ENCODE results near the gene PRSS16. TPM values are rescaled to one million over a fixed set of nuclear protein-coding genes. Genes with fewer than 3 reads are reported as not detected.
A peak's percentile ranks its signal among the peaks of the same experiment; 100 is the strongest.

Gene PRSS16
- total and polyA plus RNA-seq, 9 of the 15 experiments (the other 6 are each of a cell fraction or from before 2014, with no cell fraction given): 4.5 to 21.3 (median 12.1) TPM

GRCh38 chr6:27247133-27247836 is at the start of gene PRSS16 (continued):
- TF ChIP-seq GMEB1 (CRISPR knock-in tag; IDR thresholded peaks at IDR 0.05): no peak
- TF ChIP-seq GABPB1 (CRISPR knock-in tag; IDR thresholded peaks at IDR 0.05): no peak
- TF ChIP-seq FOXP4 (CRISPR knock-in tag; IDR thresholded peaks at IDR 0.05; ENCODE audit: borderline replicate concordance): no peak
- peak; percentile 72 for TF ChIP-seq GATA2 (CRISPR knock-in tag; IDR thresholded peaks at IDR 0.05)
- no peak for TF ChIP-seq ZNF184 (CRISPR knock-in tag; IDR thresholded peaks at IDR 0.05)
- TF ChIP-seq STAT5A (IDR thresholded peaks at IDR 0.05; ENCODE audit: borderline replicate concordance, low read length): peak; percentile 40; the same call in 1 of the 2 replicates
- peak; percentile 38; the same call in 1 of the 2 replicates for TF ChIP-seq ZFX (CRISPR knock-in tag; IDR thresholded peaks at IDR 0.05)
- TF ChIP-seq HLTF (IDR thresholded peaks at IDR 0.05): 0 out of 2 replicates have a peak, but pooled peaks have one; percentile 65
- TF ChIP-seq CBX8 (IDR thresholded peaks at IDR 0.05; ENCODE audit: borderline replicate concordance, extremely low read depth, low read depth, low read length, poor library complexity, severe bottlenecking): no peak
- TF ChIP-seq C11orf30 (IDR thresholded peaks at IDR 0.05; ENCODE audit: low read depth): peak; percentile 35; the same call in 1 of the 2 replicates
- peak in 1 of 2 experiments; percentile 28; a peak in 1 of 4 replicates for TF ChIP-seq MAZ (CRISPR knock-in tag; conservative IDR thresholded peaks at IDR 0.05 in 1 of 2, IDR thresholded peaks at IDR 0.05 in 1 of 2)
- no peak for TF ChIP-seq ZNF3 (CRISPR knock-in tag; IDR thresholded peaks at IDR 0.05)
- peak in 1 of 2 experiments; percentile 30; a peak in 1 of 4 replicates for TF ChIP-seq TRIM24 (IDR thresholded peaks at IDR 0.05)
- no peak for TF ChIP-seq E2F3 (CRISPR knock-in tag; IDR thresholded peaks at IDR 0.05)
- 0 out of 2 replicates have a peak, but pooled peaks have one; percentile 33 for TF ChIP-seq ZC3H8 (IDR thresholded peaks at IDR 0.05)
- TF ChIP-seq CBFA2T3 (IDR thresholded peaks at IDR 0.05): peak; percentile 84
- TF ChIP-seq SNAPC5 (CRISPR knock-in tag; IDR thresholded peaks at IDR 0.05): no peak
- no peak for TF ChIP-seq ZNF79 (CRISPR knock-in tag; IDR thresholded peaks at IDR 0.05; ENCODE audit: low read depth)
- TF ChIP-seq HNRNPL (IDR thresholded peaks at IDR 0.05; ENCODE audit: low read depth, low read length): no peak

All from K562 (cell line).